A549 (cell line): ENCODE results near the gene GMCL1.

Experiments used
- CBX2 ChIP-seq: fragments of 200-600 bp; sonication (generic); IDR thresholded peaks from 2 replicates; pipeline ENCODE4 v1.6.1; 2016; ENCODE audit warnings: low read depth, mild to moderate bottlenecking, borderline replicate concordance
- CEBPB ChIP-seq, 2 experiments: fragments of >200 bp in 1 of 2; sonication (Bioruptor Twin) in 1 of 2; formaldehyde crosslinking in 1 of 2; IDR thresholded peaks; 2 replicates each; pipeline ENCODE4 v1.6.1; 2012 to 2016
- CHD2 ChIP-seq: fragments of 150-350 bp; IDR thresholded peaks from 2 replicates; pipeline ENCODE4 v1.6.1; 2014; ENCODE audit warnings: low read length; ENCODE audit not compliant: partially characterized antibody
- CTCF ChIP-seq: fragments of >200 bp; sonication (Bioruptor Twin); formaldehyde crosslinking; IDR thresholded peaks from 3 replicates; pipeline ENCODE4 v1.5.1; 2016
- EP300 ChIP-seq, 2 experiments: fragments of >200 bp; sonication (Bioruptor Twin); formaldehyde crosslinking; IDR thresholded peaks; 2 replicates in 1 of 2; 3 replicates in 1 of 2; pipeline ENCODE4 v1.6.1; 2016 to 2017
- JUNB ChIP-seq: fragments of >200 bp; sonication (Bioruptor Twin); formaldehyde crosslinking; IDR thresholded peaks from 2 replicates; pipeline ENCODE4 v1.6.1; 2016
- KDM1A ChIP-seq: fragments of 200-600 bp; sonication (generic); IDR thresholded peaks from 2 replicates; pipeline ENCODE4 v1.6.1; 2016; ENCODE audit warnings: low read depth, mild to moderate bottlenecking
- MAFK ChIP-seq: fragments of 450-650 bp; IDR thresholded peaks from 2 replicates; pipeline ENCODE4 v1.6.1; 2014; ENCODE audit not compliant: partially characterized antibody
- MAX ChIP-seq: IDR thresholded peaks from 2 replicates; pipeline ENCODE4 v1.6.1; 2012
- MAZ ChIP-seq: fragments of 150-350 bp; IDR thresholded peaks from 2 replicates; pipeline ENCODE4 v1.6.1; 2014; ENCODE audit warnings: antibody characterized with exemption, low read depth, low read length, borderline replicate concordance
- POLR2A ChIP-seq: IDR thresholded peaks from 2 replicates; pipeline ENCODE4 v1.6.1; 2012; ENCODE audit warnings: mild to moderate bottlenecking, low read length
- RCOR1 ChIP-seq: fragments of 150-350 bp; IDR thresholded peaks from 2 replicates; pipeline ENCODE4 v1.6.1; 2014; ENCODE audit warnings: antibody characterized with exemption, low read length, low read depth
- RFX5 ChIP-seq: fragments of 450-650 bp; IDR thresholded peaks from 2 replicates; pipeline ENCODE4 v1.7.1; 2014; ENCODE audit warnings: antibody characterized with exemption, mild to moderate bottlenecking, moderate library complexity
- USF2 ChIP-seq: fragments of 450-650 bp; IDR thresholded peaks from 2 replicates; pipeline ENCODE4 v1.6.1; 2014; ENCODE audit warnings: antibody characterized with exemption

GRCh38 chr2:69785358-69785757, 44.1 kb upstream of the GMCL1 start:
- TF ChIP-seq RFX5 (no peak), RCOR1 (no peak), USF2 (no peak), MAX (no peak), CTCF (no peak), MAFK (no peak), POLR2A (no peak), MAZ (no peak), CEBPB (IDR thresholded peaks at IDR 0.05) (no peak), CHD2 (no peak), JUNB (no peak), CBX2 (no peak), EP300 (IDR thresholded peaks at IDR 0.05) (no peak), KDM1A (no peak)
